GM13976 (cell line): ENCODE measurements around the gene MTUS2.

Source experiments
- DNase-seq: peaks from one replicate; pipeline ENCODE4 v3.0.0; 2012; ENCODE audit warnings: low spot score
- in situ Hi-C: fragments of 300-500 bp; cut with MboI; formaldehyde crosslinking; loops from one replicate; pipeline ENCODE4 v1.12.0; 2022; ENCODE audit warnings: low sequenced_read_pairs, mixed read lengths, inconsistent platforms; ENCODE audit not compliant: unreplicated experiment
- TF ChIP-seq, protein P1 (sequence below): IDR thresholded peaks from 2 replicates; pipeline ENCODE4 v1.5.1; 2012; ENCODE audit warnings: borderline replicate concordance, mild to moderate bottlenecking; ENCODE audit not compliant: insufficient read depth; ENCODE audit errors: extremely low read depth, missing control alignments, control extremely low read depth

Gene MTUS2

DNA sequence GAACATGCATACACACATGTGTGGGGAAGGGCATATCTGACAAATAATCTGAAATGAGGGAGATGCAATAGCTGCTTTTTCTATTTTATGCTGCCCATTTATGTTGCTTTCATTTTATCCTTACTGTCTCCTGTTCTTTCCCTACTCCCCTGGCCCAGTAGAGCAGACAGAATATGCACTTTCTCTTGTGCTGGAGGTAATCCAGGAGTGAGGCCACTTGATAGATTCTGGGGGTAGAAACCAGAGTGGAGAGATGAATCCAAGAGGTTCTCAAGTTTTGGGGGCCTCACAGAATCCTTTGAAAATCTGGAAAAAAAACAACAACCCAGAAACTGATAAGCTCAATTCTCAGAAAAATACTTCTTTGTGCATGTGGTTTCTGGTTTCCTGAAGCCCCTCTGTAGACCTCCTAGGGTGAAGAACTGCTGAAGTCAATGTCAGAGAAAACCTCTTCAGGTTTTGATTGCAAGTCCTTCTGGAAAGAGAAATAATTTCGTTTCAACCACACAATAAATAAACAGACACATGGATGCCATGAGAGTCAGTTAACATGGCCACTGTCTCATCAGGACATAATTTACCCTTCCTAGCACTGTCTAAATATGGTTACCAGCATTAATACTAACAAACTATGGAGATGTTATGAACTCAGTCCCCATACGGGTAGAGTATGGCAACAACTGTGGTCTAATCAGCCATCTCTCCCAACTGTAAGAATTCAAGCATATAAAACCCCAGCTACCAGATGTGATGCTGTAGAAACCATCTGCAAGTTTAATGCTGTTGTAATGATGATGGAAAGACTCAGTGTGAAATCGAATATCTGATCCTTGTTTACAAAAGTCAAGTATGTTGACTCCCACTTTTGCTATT lies 419.8 kb downstream of the MTUS2 start:
- DNase-seq: no peak
- in situ Hi-C loops: no loop called here
- TF ChIP-seq, protein P1, sequence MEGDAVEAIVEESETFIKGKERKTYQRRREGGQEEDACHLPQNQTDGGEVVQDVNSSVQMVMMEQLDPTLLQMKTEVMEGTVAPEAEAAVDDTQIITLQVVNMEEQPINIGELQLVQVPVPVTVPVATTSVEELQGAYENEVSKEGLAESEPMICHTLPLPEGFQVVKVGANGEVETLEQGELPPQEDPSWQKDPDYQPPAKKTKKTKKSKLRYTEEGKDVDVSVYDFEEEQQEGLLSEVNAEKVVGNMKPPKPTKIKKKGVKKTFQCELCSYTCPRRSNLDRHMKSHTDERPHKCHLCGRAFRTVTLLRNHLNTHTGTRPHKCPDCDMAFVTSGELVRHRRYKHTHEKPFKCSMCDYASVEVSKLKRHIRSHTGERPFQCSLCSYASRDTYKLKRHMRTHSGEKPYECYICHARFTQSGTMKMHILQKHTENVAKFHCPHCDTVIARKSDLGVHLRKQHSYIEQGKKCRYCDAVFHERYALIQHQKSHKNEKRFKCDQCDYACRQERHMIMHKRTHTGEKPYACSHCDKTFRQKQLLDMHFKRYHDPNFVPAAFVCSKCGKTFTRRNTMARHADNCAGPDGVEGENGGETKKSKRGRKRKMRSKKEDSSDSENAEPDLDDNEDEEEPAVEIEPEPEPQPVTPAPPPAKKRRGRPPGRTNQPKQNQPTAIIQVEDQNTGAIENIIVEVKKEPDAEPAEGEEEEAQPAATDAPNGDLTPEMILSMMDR: no peak

DNA sequence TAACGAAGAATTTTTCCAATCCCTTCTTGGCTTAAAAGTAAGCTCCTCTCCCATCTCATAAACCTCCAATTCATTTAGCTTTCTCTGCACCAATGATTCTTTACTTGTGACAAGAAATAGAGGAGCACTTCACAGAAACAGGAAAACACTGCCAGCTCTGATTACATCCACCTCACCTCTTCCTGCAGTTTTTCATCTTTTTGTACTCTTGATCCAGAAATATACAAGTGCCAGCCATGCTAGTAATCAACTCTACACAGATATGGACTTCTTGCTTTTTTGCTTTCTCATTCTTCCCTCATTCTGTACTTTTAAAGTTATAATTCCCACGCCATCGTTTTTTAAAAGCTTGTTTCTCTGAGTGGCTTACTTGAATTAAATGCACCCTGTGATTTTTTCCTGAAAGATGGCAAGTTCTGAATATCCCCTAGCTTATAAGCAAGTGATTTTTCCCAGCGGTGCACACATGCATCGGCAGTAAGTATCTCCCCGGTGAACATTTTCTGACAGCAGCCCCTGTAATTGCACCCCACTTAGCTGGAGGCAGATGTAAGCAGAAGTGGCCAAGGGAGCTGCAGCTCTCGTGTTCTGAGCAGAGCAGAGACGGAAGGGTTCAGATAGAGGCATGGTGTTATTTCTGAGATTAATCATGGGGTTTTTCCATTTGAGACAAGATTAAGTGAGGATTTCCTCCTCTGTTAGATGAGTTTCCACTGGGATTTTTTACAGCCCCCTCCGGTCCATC lies 434.7 kb downstream of the MTUS2 start:
- TF ChIP-seq, protein P1: no peak
- in situ Hi-C loops: no loop called here
- DNase-seq: no peak

- DNase-seq: no peak
- TF ChIP-seq, protein P1: no peak
- in situ Hi-C loops: no loop called here
Observed at GRCh38 chr13:29255567-29255966, 435.4 kb downstream of the MTUS2 start.

DNA sequence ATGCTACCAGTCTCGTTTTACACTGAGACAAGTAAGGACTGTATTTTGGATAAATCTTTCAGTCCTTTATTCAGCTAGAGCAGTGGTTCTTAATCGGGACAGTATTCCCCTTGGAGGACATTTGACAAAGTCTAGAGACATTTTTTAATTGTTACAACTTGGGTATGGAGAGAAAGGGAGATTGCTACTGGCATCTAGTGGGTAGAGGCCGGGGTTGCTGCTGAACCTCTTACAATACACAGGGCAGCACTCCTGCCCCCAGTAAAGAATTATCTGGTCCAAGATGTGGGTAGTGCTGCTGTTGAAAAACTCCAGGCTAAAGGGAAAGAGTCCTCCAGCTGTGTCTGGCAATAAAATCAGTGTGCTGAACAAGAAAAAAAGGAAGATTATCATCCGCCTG lies 440.5 kb downstream of the MTUS2 start:
- in situ Hi-C loops: no loop called here
- TF ChIP-seq, protein P1: peak; percentile 12
- DNase-seq: no peak

DNA sequence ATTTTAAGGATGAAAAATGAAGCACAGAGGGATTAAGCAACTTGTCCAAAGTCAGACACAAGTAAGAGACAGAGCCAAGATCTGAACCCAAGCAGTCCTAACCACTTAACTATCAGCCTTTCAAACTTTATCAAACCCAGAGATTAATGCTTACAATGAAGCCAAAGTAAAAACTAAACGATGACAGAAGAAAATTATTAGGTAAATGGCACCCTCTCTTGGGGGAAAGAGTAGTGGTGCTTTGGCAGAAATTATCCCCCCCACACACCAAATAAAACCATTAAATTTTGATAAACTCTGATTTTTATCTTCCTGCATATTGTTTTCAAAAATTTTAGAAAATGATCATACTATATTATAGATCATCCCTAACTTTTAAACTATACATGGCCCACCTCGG lies 446.1 kb downstream of the MTUS2 start:
- DNase-seq: no peak
- TF ChIP-seq, protein P1: peak; percentile 22
- in situ Hi-C loops: no loop called here

GRCh38 chr13:29266756-29267733 lies 446.9 kb downstream of the MTUS2 start:
- TF ChIP-seq, protein P1: no peak
- DNase-seq: no peak
- in situ Hi-C loops: no loop called here
